Measurements from ENCODE around the gene RBSN.

DNA sequence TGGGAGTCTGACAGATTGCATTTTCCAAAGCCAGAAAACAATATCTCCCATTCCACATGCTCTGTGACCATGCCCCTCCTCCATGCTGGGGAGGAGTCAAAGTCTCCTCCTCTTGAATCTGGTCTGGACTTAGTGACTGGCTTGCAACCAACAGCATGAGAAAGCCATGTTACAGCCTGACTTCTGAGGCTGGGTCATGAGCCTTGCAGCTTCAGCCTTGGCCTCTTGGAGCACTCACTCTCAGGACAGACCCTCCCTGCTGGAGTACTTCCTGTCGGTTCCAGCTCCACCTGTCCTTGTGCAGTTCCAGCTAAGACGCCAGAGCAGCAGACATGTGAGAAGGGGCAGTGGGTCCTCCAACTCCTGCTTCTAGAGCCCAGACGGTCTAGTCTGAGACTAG lies 49.7 kb upstream of the RBSN start:
- TF ChIP-seq POLR2A (IDR thresholded peaks at IDR 0.05), result no peak
- TF ChIP-seq, protein P1, sequence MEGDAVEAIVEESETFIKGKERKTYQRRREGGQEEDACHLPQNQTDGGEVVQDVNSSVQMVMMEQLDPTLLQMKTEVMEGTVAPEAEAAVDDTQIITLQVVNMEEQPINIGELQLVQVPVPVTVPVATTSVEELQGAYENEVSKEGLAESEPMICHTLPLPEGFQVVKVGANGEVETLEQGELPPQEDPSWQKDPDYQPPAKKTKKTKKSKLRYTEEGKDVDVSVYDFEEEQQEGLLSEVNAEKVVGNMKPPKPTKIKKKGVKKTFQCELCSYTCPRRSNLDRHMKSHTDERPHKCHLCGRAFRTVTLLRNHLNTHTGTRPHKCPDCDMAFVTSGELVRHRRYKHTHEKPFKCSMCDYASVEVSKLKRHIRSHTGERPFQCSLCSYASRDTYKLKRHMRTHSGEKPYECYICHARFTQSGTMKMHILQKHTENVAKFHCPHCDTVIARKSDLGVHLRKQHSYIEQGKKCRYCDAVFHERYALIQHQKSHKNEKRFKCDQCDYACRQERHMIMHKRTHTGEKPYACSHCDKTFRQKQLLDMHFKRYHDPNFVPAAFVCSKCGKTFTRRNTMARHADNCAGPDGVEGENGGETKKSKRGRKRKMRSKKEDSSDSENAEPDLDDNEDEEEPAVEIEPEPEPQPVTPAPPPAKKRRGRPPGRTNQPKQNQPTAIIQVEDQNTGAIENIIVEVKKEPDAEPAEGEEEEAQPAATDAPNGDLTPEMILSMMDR (IDR thresholded peaks at IDR 0.05), result no peak
